Activated CD4-positive, alpha-beta T cell treated with anti-CD3 and anti-CD28 coated beads, Interleukin-2, amount 50 U/mL, for 1 hour (primary cell): ENCODE data around the gene PRKCH.
"Not testable (repeated sequence)": the region's sequence is repeated elsewhere in the genome, so short reads cannot be mapped to it uniquely, and the experiment has no call there.

Experiments
- DNase-seq: peaks from one replicate; pipeline ENCODE4 v3.0.0-alpha.2; 2020

The PRKCH gene

DNA sequence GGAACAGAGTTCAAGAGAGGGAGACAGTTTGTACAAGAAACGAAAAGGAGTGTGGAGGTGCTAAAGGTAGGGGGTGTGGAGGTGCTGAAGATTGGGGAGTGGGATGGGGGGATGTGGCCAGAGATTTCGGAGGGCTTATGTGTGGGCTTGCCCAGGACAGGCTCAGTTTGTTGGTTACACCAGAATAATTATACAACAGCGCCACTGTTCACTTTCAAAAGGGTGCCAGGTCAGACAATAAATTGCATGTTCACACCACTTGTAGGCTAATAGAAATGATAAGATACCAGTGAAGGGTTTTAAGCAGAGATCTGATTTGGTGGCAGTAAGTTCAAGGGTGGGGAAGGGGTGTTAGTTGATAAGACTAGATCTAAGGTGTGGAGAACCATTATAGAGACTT lies 75.3 kb downstream of the PRKCH start:
- no peak for DNase-seq

DNA sequence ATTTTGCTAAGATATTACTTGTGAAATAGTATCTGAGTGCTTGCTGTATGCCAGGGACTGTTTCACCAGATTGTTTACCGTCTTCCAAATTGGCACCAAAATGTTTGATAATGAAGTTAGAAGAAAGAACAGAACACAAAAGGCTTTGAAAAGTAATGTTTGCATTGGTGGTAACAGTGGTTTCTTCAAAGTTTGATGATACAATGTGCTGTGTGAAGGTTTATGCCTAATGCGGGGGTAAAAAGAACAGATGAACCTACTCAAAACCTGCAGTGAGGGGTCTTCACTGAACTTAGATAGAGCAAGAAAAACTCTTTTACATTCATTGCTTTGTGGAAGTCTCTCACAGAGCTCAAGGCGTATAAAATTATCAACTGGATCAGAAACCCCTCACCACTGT lies 76.2 kb downstream of the PRKCH start:
- DNase-seq, result no peak

DNA sequence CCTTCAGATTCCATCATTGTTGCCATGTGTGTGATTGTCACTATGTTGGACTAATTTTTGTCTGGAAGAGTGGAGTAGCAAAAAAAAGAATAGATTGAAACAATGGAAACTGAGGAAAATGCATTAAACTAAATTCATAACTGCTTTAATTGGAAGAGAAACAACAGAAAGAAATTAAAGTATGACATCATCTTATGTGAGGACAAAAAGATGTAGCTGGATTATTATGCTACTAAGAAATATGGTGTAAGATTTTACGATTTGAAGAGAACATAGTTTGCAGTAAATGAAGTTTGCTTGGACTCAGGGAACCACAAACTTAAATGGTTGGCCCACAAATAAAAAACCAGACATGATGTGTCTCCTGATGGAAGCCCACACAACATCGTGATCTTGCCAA lies 76.8 kb downstream of the PRKCH start:
- no peak for DNase-seq

DNA sequence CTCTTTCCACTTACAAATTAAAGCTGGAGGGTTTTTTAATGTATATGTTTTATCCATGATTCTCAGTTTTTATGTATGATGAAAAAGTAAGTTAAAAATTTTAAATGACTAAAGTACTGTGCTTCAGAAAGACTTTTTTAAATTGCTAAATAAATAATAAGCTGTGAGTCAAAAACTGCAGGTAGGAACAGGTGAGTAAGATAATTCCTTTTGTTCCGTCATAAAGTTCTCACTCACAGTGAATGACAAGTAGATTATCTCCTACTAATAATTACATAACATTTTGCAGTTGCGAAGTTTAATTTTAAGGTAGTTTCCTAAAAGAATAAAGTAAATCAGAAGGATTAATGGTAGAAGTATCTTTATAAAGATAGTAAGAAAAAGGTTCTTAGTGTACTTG lies 78.0 kb downstream of the PRKCH start:
- no peak for DNase-seq

DNA sequence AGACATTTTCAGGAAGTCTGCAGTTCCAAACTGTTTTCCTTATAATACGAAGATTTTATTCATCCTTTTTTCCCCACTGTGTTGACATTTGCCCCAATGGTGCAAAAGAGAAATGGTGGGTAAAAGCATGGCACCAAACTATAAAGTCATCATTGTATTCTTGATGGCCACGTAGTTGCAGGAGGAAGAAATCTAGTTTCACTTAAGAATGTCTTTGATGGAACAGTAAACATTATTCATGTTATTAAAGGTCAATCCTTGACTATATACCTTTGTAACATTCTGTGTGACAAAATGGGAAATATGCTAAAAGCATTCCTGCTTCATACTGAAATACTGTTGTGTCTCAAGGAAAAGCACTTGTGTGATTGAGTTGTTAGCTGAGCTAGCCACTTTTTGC lies 80.1 kb downstream of the PRKCH start:
- no peak for DNase-seq

DNA sequence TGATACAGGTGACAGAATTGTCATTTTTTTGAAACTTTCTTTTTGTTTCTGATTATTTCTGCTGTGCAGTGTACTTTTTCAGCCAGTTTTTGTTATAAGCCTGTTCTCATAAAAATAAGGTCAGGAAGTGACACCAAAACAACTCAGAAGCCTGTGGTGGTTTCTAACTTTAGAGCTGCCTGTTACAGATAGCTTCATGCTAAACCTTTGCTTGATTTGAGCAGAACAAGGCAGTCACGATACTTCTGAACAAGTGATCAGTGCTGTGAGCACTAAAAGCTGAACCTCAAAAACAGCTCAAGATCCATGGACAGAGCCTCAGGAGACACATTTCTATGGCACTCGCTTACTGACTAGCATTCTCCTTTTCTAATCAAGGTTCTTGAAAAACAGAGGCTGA lies 82.0 kb downstream of the PRKCH start:
- no peak for DNase-seq

DNA sequence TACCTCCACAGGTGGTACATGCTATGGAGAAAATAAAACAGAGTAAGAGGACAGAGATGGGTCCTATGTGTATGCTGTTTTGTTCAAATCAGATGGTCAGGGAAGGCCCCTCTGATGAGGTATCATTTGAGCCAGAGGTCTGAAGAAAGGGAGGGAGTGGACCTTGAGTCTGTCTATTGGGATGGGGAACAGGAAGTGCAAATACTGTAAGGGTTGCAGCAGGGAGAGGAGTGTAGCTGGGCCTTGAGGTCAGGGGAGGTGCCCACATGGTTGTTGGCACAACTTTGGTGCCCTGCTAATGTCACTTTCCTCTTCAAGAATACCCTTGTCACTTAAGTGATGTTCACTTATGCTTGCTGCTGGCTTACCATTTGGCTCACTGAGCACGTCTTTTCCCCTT lies 83.3 kb downstream of the PRKCH start:
- no peak for DNase-seq

DNA sequence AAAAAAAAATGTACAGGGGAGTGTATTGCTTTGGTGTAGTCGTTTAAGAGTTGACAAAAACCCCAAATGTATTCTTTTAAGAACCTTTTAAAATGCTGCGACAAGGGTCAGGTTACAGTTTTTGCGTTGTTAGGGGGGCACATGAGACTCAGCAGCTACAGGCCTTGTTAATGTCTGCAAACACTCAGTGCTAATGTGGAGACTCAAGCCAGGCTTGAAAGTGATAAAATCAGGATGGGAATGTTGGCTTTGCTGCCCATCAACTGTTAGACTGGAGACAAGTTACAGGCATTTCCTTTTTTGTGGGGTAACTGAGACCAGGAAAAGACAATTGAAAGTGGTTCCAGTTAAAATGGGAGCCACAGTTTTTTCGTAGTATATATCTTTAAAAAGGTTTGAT lies 84.8 kb downstream of the PRKCH start:
- DNase-seq, result no peak

DNA sequence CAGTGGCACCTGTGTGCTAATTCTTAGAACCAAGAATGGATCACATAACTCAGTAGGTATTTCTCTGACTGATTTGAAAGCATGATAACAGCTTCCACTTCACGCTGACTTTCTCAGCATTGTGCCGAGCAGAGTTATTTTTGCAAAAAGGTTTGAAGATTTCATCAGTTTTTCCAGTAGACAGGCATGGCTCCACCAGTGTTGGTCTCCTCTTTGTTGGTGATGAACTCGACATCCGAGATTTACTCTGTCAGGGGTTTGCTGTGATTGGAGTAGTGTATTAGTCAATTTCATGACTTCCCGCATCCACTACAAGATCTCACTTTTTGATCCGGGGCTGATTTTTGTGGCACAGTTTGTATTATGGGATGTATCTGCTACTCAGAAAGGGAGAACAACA lies 85.3 kb downstream of the PRKCH start:
- no peak for DNase-seq

DNA sequence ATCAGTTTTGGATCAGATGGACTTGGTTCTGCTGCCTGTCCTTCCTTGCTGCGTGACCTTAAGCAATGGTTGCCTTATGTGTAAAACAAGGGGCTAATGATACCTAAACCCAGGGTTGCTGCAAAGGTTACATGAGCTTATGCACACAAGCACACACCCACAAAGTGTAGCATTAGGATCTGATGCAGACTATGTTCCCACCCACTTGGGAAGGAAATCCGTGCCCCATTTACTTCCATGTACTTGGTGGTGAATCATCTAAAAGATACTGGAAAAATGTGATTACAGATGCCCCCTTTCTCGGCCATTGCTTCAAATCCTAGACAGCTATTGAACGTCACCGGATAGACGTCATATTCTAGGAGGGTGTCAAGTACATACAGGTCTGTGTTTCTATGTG lies 87.1 kb downstream of the PRKCH start:
- DNase-seq, result no peak

DNA sequence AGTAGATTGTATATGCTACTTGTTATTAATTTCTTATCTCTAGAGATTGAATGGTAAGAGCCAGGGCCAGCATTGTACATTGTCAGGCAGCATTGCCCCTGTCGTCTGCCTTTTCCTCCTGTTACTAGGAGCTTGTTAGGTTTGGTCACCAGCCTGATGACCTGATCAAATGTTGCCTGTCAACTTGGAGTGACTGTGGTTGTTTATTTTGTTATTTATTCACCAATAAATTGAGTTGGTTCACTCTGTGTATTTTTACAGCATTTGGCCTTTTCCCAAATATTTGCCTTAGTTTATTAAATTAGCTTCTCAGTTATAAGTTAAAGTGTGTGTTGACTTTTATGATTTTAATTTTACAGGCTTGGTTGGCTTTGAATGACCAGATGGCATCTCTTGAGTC lies 88.4 kb downstream of the PRKCH start:
- DNase-seq, result no peak

DNA sequence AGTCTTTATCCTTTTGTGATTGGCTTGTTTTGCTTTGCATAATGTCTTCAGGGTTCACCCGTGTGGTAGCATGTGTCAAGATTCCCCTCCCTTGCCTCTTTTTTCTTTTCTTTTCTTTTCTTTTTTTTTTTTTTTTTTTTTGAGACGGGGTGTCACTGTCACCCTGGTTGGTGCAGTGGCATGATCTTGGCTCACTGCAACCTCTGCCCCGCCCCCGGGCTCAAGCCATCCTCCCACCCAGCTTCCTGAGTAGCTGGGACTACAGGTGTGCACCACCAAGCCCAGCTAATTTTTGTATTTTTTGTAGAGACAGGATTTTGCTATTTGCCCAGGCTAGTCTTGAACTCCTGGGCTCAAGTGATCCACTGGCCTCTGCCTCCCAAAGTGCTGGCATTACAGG lies 94.6 kb downstream of the PRKCH start:
- DNase-seq, result not testable (repeated sequence)

DNA sequence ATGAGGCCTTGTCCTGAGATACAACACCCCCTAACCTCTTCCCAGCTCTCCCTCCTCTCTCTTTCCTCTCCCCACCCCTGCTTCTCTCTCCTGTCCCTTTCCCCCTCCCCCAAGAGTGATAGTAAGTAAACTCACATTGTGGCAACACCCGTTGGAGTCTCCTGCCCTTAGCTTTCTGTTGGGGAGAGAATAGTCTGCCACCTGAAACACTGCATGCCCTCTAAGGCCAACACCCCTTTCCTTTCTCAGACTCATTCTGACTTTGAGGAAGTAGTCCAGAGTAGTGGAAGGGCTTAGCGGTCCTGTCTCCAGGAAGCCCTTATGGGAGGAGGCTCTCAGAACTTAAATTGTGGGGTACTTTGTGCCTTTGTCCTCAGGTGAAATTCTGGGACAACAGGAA lies 95.2 kb downstream of the PRKCH start:
- DNase-seq, result no peak

DNA sequence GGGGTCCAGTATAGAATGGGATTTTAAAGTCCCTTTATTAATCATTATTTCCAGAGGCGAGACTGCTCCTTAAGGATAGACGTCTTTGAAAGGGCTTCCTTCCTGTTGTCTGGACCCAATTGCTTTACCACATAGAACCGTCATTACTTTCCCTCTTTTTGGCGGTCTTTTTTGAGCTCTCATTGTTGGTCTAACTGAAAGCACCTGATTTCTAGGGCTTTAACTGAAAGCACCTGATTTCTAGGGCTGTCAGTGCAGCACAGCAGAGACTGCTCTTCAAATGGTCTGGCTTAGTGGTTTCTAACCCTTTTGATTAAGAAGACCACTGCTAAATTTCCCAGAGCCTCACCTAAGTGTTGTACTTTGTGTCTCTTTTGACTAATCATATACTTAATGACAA lies 95.8 kb downstream of the PRKCH start:
- no peak for DNase-seq

DNA sequence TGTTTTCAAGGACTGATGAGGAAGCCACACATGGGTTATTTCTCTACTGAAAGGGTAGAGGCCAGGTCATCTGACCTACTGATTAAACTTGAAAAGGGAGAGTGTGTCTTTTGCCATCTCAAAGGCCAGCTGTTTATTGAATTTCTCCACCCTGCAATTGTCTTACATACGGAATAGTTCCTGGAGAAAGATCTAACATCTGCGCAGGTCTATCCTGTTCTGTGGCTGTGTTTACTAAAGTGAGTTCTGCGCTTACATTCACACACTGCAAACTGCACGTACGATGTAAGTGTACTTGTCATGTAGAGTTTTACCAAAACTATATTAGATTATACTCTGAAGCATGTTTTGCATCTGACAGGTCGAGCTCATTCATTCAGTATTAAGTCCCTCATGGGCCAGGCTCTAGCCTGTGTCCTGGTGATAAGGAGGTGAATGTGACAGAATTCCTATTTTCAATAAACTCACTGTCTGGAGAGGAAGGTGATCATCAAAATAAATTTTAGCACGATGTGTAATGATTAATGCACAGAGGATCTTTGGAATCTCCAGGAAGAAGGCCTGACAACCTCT lies 96.6 kb downstream of the PRKCH start:
- no peak for DNase-seq

DNA sequence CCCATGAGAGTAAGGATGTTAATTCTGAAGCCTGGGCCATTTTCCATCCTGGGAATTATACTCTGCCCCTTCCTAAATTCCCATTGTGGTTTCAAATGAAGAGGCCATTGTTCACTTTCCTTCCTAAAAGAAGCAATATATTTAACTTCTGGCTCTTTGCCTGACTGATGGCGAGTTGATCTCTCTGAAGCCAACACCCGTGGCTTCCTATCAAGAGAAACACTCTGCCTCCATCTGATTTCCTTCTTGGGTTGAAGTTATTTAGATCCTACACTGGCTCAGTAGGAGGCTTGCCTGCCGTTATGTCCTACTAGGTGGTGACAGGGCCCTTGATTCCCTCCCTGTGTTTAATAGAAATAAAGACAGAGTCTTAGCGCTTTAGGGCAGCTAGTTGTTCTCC lies 97.4 kb downstream of the PRKCH start:
- DNase-seq, result no peak

DNA sequence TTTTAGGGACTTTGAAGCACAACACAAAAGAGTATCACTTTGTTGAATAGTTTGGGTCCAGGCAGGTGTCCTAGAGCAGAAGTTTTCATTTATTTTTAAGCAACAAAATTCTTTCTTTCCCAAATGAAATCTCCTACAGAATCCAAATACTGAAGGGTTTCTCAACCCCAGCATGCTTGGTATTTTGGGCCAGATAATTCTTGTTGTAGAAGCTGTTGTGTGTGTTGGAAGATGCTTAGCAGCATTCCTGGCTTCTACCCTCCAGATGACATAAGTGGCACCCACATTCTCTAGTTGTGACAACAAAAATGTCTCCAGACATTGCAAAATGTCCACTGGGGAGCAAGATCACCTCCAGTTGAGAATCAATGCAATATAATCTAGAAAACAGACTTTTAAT lies 97.8 kb downstream of the PRKCH start:
- no peak for DNase-seq

DNA sequence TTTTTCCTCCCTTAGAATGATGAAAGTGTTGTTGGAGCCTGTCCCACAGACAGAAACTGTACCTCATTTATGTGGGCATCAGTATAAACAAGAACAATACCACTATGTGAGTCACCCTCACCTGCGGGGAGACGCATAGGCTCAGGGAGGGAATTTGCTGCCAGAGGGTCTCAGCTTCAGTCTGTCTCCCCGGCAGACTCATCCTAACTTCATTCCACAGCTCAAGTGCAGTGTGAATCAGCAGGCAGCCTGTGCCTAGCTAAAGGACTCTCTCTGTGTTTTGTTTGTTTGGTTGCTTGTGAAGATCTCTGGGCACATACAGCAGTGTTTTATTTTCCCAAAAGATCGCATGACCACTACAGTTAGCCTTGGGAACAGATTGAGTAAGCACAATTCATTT lies 98.9 kb downstream of the PRKCH start:
- peak; percentile 49 for DNase-seq

DNA sequence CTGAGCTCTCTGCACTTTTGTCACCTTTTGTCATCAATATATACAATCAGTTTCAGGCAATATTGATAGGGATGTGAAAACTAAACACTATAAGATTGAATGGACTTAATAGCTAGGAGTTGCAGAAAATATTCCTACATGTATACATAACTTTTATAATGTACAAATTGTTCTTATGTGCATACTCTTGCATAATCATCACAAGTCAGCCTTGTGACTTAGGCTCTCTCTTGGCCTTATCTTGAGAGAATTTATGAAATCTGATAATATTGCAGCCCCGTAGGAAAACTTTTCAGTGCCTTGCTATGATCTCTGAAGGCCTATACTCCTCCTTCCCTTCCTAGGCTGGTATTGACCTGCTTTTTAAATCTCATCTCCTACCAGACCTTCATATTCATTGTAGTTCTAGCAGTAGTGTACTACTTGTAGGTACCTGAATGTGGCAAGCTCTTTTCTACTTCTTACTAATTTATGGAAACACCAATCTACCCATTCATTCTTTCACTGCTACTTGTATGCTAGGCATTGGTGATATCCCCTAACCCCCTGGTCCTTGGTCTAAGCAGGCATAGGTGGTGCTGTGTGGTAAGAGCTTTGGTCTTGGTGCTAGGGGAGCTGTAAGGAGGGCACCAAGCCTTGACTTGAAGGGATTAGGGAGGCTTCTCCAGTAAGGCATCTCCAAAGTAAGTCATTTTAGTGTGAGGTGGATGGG lies 100.0 kb downstream of the PRKCH start:
- no peak for DNase-seq

DNA sequence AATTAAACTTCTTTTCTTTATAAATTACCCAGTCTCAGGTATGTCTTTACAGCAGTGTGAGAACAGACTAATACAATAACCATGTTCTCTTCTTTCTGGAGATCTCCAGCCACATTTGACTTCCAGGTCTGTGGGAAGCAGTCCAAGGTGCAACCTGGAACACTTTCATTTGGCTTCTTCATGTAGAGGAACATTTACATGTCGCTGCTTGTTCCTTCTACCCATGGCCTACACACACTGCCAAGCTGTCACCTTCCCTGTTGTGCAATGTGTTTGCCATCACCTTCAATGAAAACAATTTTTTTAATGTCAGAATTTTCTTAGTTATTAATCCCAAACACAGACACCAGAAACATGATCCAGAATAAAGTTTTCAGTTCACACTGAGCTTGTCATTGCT lies 104.7 kb downstream of the PRKCH start:
- no peak for DNase-seq

DNA sequence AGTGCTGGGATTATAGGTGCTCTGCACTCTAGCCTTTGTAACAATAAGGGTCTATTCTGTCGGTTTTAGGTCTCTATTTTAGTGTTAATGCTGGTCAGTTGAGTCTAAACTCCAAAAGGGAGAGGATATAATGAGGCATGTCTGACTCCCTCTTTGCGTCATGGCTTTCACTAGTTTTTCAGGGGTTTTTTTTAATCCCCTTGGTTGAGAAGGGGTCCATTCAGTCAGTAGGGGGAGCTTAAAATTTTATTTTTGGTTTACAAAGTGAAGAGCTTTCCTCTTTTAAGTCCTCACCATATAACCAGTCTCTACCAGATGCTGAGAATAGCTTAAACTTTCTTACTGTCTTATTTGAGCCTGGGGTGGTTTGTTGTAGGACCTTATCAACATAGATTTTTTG lies 106.9 kb downstream of the PRKCH start:
- no peak for DNase-seq

DNA sequence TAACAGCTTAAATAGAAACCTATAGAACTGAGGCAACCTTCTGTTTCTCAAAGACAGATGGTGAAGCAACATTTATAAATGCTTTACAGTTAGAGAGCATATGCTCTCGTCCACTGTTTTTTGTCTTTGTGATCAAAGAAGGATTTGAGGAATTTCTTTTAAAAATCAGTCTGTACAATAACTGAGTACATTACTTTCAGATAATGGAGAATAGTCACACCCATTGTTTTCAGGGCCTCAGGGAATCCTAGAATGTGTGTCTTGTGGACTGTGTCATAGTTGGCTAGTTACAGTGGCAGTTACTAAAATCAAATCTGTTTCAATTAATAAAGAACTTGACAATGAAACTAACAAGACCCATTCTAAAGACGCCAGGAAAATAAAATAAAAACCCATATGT lies 107.9 kb downstream of the PRKCH start:
- no peak for DNase-seq

DNA sequence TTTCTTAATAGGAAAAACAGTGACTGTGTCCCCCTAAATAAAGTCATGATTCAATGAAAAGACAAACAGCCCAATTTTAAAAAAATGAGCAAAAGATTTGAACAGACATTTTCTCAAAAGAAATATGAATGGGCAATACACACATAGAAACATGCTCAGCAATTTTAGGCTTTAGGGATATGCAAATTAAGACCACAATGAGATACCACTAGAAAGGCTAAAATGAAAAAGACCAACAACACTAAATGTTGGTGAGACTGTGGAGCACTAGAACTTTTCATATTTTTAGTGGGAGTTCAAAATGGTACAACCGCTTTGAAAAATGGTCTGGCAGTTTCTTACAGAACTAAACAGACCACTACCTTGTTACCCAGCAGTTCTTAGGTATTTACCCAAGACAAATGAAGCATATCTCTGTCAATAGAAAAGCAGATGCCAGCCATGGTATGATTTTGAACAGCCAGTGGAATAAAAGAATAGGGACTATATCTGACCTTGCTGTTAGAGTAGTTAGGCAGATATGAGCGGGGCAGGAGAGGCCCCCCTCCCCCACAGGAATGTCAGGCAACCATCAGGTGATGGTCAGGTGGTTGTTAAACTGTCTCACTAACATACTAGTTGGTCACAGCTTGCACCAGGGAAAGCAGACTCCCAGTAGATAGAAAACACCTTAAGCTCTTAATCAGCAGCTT lies 108.8 kb downstream of the PRKCH start:
- no peak for DNase-seq

DNA sequence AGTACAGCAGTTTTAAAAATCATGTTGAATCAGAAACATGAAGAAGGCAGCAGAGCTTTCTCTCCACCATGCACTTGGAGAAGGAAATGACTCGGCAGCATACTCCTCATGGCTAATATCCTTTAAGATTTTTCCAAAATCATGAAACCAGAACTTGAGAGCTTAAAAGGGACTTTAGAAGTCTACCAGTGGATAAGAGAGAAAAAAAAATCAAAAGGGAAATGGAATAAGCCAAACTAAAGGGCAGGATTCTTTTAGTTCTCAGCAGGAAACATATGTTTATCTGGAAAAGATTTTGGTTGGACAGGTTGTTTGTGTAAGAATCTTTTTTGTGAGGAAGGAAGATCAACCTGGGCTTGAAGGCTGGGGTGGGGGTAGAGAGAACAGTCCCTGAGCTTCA lies 111.8 kb downstream of the PRKCH start:
- no peak for DNase-seq

DNA sequence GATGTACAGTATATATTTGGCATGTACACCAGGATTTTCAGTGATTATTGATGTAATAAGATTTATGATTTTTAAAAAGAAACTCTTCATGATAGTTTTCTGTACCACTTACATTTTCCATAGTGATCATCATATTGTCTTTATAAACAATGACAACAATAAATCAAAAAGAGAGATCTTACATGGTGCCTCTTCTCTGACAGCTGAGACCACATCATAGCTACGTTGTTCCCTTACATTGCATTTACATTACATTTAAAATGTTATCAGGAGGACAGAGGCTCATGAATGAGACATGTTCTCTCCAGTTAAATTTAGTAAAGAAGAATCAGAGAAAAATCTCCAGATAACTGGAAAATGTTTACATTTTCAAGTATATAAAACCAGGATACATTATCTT lies 112.4 kb downstream of the PRKCH start:
- no peak for DNase-seq
